Measurements from ENCODE around the gene CTPS2. TPM values are rescaled to one million over a fixed set of nuclear protein-coding genes. Genes with fewer than 3 reads are reported as not detected.

CTPS2 gene, protein sequence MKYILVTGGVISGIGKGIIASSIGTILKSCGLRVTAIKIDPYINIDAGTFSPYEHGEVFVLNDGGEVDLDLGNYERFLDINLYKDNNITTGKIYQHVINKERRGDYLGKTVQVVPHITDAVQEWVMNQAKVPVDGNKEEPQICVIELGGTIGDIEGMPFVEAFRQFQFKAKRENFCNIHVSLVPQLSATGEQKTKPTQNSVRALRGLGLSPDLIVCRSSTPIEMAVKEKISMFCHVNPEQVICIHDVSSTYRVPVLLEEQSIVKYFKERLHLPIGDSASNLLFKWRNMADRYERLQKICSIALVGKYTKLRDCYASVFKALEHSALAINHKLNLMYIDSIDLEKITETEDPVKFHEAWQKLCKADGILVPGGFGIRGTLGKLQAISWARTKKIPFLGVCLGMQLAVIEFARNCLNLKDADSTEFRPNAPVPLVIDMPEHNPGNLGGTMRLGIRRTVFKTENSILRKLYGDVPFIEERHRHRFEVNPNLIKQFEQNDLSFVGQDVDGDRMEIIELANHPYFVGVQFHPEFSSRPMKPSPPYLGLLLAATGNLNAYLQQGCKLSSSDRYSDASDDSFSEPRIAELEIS
- total RNA-seq = 8.5 and 9.0 TPM in 2 replicates

DNA sequence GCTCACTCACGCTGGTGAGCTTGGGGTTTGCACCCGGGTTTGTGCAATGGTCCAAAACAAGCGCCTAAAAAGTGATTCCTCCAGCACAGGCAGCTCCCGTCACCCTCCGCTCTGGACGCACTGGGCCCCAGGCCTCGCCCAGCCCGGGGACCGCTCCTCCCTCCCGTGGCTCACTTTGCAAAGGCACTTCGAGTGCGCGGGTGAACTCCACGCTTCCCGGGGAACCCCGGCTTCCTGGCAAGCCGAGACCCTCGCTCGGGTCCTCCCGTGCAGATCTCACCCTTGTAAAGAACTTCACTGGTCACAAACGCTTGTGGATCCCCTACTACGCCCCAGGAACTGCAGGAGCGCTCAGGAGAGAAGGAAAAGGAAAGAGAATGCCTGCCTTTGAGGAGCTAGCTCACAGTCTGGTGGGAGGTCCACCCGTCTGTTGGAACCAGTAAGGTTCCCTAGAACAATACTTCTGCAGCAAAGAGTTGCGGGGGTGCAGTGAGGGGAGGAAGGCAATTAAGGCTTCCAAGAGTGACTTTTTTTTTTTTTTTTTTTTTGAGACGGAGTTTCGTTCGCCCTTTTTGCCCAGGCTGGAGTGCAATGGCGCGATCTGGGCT lies at the start of gene CTPS2:
TSS of gene CTPS2 (minus strand) at position 122 of the 608 bp plus-strand sequence. CDS start 9,767 bp downstream, outside the sequence.

DNA sequence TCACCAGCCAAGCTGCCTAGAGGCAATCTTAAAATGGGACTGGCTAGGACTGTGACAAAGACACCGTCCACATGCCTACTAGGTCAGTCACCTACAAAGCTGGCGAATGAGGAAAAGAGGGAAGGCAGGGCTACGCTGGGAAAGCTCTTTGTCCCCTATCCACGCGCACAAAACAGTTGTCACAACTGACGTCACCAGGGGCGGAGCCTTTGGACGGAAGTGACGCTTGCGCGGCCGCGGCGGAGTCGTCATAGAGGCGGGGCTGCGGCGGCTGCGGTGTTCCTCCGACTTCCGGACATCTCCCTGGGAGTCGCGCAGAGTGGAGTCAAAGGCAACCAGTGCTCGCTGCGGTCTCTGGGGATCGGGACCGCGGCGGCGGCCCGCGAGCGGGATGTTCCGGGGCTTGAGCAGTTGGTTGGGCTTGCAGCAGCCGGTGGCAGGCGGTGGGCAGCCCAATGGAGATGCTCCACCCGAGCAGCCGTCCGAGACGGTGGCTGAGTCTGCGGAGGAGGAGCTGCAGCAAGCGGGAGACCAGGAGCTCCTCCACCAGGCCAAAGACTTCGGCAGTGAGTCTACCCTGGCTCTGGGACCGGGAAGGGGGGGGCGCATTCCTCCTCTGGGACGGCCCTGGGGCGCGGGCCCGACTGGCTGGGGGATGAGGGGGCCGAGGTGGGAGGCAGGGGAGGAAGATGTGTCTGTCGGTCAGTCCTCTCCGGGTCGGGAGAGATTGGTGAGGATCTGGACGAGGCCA lies 7.0 kb upstream of the CTPS2 start, which contains the start of gene SYAP1:
TSS of gene SYAP1 (plus strand) at position 279 of the 751 bp plus-strand sequence. CDS start at position 392, 113 bp downstream.

DNA sequence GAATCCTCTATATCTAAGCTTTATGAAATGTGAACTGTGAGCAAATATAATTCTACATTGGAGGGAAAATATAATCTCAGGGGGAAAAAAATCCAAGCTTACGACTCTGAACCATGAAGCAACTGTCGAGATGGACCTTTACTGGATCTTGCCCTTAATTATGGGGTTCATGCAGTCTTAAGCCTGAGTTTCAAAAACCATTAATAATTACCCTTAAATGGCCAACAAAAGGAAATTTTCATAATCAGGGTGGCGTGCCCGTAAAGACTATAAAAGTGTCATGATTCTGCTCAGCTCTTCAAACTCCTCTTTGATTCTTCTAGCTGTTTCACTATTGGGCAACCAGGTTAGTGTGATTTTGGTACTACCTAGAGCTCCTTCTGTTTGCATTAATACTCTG lies 62.6 kb downstream of the CTPS2 start, which contains the start of gene S100G:
TSS of gene S100G (plus strand) at position 301 of the 400 bp plus-strand sequence. CDS start 849 bp downstream, outside the sequence.

Other genes starting within 250 kb of the CTPS2 start
- gene S100G, start 62.5 kb downstream of the CTPS2 start, total RNA-seq = not detected in 2 replicates
- gene SYAP1, start 6.9 kb upstream of the CTPS2 start, total RNA-seq = 25.6 and 26.6 TPM in 2 replicates
- 9.5 and 10.9 TPM in 2 replicates for gene TXLNG, start 73.8 kb upstream of the CTPS2 start, total RNA-seq
- 123 and 142 TPM in 2 replicates for gene RBBP7, start 157.7 kb upstream of the CTPS2 start, total RNA-seq
- gene REPS2, start 234.0 kb upstream of the CTPS2 start, total RNA-seq = 1.00 and 2.6 TPM in 2 replicates